Upper lobe of left lung (tissue), 4 donors: ENCODE data around the gene CCAR1.

Source experiments
- CTCF ChIP-seq, 6 experiments: fragments of 450-650 bp in 4 of 6; fragments of 200-600 bp in 2 of 6; sonication (generic) in 2 of 6; IDR thresholded peaks; one replicate each; pipeline ENCODE4 v1.5.1; 2016 to 2019; ENCODE audit warnings: antibody characterized with exemption in 6 of 6
- POLR2A ChIP-seq, 4 donors: fragments of 450-650 bp; IDR thresholded peaks; one replicate each; pipeline ENCODE4 v1.5.1; 2016 to 2017; ENCODE audit warnings: antibody characterized with exemption in 4 of 4, mild to moderate bottlenecking in 2 of 4

GRCh38 chr10:68832601-68833000 is 111.6 kb downstream of the CCAR1 start:
- TF ChIP-seq CTCF (IDR thresholded peaks at IDR 0.05) (no peak), POLR2A (IDR thresholded peaks at IDR 0.05) (no peak)
